HG02763 (cell line): Measurements from ENCODE around the gene USP43.

Experiments
- ATAC-seq: cut with Tn5 transposase; IDR thresholded peaks from one replicate; pipeline ENCODE4 v1.9.1; 2021; ENCODE audit warnings: mild to moderate bottlenecking, moderate library complexity; ENCODE audit not compliant: unreplicated experiment

USP43 gene

DNA sequence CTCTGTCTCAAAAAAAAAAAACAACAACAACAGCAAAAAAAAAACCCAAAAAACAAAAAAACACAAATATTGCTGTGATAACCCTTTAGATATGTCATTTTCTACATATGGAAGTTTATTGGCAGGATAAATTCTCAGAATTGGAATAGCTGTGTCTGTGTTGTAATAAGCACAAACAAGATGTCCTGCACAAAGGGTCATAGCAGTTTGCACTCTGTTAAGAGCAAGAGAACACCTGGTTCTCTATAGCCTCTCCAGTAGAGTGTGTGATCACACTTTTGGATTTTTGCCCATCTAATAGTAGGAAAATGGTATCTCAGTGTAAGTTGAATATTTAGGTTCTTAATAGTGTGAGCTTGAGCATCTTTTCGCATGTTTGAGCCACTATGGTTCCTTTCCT is 60.4 kb downstream of the USP43 start:
- no peak for ATAC-seq

DNA sequence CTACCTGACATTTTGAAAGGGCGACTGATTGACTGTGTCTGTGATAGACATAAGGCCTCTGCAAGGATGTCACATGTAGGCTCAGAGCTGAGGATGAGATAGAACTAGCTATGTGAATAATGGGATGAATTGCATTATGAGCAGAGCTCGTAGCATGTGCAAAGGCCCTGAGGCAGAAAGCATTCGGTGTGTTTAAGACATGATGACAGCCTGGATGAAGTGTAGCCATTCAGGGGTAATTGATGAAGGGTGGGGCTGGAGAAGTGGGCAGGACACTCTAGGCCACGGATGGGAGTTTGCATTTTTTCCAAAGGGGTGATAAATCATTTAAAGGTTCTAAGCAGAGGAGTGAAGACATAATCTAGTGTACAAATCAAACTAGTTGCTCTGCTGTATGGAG is 62.6 kb downstream of the USP43 start:
- ATAC-seq = no peak

DNA sequence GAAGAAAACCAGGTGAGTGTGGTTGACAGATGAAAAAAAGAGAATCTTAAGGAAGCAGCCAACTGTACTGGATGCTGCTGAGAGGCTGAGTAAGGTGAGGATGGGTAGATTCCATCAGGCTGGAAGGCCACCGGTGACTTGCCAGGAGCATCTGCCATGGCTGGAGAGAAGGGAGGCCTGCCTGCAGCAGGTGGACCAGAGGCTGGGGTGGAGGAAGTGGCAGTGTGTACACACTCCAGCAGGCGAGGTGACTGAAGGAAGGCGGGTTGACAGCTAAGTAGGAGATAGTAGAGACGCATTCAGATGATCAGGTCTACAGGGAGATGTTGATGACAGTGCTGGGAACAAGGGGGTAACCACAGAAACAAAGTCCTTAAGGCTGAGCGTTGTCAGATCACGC is 69.5 kb downstream of the USP43 start:
- ATAC-seq = no peak

DNA sequence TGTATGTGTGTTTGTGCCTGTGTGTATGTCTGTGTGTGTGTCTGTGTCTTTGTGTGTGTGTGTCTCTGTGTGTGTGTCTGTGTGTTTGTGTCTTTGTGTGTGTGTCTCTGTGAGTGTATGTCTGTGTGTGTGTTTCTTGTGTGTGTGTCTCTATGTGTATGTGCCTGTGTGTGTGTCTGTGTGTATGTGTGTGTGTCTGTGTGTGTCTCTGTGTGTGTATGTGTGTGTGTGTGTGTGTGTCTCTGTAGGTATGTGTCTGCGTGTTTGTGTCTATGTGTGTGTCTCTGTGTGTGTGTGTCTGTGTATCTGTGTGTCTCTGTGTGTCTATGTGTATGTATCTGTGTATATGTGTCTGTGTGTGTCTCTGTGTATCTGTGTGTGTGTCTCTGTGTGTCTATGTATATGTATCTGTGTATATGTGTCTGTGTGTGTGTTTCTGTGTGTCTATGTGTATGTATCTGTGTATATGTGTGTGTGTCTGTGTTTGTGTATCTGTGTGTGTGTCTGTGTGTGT is 70.2 kb downstream of the USP43 start:
- no peak for ATAC-seq

DNA sequence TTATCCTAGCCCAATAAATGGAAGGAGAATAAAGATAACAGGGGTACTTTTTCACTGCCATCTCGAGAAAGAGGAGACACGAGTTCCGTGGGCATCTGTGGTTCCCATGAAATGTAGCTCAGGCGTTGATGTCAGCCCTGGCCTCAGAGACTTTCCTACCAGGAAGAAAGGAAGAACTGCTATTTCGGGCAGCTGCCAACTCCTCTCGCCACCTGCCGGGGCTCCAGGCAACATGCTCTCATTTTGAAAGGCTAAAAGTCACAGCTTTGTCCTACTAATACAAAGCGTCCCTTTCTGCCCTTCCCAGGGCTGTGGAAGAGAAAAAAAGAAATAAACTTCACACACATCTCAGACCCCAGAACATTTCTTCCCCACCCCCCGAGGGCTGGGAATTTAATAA is 80.3 kb downstream of the USP43 start:
- no peak for ATAC-seq

DNA sequence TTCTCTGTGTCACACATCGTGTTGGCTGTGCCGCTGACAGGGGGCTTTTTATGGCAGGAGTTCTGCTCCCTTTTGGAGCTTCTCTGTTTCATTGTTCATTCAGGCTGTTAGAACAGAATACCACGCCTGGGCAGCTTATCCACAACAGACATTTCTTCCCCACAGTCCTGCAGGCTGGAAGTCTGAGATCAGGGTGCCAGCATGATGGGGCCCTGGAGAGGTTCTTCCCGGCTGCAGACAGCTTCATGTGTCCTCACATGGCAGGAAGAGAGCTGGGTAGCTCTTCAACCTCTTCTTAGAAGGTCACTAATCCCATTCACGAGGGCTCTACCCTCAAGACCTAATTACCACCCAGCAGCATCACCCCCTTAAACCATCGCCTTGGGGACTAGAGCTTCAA is 81.0 kb downstream of the USP43 start:
- no peak for ATAC-seq

DNA sequence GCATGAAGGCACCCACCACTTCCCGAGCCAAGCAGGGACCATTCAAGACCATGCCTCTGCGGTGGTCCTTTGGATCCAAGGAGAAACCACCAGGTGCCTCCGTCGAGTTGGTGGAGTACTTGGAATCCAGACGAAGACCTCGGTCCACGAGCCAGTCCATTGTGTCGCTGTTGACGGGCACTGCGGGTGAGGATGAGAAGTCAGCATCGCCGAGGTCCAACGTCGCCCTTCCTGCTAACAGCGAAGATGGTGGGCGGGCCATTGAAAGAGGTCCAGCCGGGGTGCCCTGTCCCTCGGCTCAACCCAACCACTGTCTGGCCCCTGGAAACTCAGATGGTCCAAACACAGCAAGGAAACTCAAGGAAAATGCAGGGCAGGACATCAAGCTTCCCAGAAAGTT is 82.7 kb downstream of the USP43 start:
- no peak for ATAC-seq

DNA sequence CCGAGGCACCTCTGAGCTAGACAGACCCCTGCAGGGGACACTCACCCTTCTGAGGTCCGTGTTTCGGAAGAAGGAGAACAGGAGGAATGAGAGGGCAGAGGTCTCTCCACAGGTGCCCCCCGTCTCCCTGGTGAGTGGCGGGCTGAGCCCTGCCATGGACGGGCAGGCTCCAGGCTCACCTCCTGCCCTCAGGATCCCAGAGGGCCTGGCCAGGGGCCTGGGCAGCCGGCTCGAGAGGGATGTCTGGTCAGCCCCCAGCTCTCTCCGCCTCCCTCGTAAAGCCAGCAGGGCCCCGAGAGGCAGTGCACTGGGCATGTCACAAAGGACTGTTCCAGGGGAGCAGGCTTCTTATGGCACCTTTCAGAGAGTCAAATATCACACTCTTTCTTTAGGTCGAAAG is 83.2 kb downstream of the USP43 start:
- ATAC-seq = no peak

DNA sequence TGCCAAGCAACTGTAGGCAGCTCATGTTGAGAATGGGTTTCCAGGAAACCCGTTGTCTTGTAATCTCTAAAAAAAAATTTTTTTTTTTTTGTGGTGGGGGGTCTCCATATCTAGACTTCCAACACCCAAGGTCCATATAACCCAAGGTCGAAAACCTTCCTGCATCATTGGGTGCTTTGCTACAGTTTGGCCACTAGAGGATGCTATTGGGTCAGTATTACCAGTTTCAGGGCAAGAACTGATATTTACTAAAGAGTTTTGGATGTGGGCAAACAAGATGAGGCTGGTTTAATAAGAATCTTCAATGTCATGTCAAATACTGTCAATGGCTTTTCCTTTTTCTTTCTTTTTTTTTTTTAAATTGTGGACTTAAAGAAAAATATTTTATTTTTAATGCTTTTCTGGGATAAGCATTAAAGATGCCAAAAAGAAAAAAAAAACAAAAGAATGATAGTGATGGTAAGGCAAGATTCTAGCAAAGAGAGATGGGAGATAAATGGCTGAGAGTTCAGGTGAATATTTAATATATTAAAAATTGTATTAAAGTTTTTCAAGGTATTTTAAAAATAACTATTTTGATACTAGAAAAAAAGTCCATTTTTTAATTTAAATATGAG is 83.8 kb downstream of the USP43 start:
- no peak for ATAC-seq

DNA sequence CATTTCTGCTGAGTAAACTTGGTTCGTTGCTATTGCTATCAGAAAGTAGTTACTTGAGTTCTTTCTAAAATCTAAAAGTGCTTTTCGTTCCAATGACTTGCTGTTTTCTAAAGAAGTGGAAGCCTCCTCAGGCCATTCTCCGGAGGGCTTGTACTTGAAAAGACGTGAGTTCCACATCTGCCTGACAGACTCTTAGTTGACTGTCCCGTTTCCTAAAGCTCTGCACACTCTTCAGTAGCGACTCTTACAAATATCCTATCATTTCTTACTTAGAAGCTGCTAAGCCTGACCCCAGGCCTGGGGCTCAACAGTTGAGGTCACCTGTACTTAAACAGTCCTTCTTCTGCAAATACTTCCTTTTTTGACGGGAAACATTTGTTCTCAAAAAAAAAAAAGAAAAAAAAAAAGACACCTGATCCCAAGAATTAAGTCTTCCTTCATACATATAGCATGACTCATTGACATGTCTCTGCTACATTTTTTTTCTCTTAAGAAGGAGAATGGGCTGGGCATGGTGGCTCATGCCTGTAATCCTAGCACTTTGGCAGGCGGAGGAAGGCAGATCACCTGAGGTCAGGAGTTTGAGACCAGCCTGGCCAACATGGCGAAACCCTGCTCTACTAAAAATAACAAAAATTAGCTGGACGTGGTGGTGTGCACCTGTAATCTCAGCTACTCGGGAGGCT is 84.6 kb downstream of the USP43 start:
- no peak for ATAC-seq

DNA sequence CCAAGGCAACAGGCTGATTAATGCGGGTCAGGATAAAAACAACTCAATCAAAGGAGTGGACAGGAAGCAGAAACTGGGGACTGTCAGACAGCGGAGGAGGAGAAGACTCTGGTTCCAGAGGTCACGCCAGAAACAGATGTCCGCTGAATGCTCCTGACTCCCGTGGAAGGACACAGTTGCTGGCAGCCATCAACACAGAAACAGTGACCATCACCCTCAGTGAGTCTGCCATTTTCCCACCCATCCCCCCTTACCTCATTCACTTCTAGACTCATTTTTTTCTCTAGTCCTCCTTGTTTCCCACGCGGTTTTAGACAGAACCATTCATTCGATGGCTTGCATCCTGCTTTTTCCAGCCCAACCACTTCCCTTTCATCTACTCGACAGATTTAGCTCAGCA is 105.2 kb downstream of the USP43 start:
- ATAC-seq = no peak

DNA sequence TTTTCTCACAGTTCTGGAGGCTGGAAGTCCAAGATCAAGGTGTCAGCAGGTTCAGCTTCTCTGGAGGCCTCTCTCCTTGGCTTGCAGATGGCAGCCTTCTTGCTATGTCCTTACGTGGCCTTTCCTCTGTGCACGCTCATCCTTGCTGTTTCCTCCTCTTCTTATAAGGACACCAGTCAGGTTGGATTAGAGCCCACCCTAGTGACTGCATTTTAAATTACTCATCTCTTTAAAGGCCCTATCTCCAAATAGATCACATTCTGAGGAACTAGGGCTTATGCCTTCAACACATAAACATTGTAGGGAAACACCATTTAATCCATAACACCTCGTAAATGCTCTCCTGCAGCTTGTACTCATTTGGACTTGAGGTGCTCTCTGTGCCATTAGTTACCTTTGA is 109.8 kb downstream of the USP43 start:
- no peak for ATAC-seq

DNA sequence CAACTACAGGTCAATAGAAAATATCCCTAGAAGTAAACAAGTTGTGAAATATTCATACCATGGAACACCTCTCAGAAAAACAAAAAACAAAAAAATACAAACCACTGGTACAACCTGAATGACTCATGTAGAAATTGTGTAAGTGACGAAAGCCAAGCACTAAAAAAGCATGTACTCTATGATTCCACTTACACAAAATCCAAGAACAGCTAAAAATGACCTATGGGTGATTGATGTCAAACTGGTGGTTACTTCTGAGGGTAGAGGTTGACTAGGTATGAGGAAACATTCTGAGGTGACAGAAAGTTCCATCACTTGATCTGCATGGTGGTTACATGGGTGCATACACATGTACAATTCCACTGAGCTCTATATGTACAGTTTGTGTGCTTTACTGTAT is 114.9 kb downstream of the USP43 start:
- ATAC-seq = no peak

DNA sequence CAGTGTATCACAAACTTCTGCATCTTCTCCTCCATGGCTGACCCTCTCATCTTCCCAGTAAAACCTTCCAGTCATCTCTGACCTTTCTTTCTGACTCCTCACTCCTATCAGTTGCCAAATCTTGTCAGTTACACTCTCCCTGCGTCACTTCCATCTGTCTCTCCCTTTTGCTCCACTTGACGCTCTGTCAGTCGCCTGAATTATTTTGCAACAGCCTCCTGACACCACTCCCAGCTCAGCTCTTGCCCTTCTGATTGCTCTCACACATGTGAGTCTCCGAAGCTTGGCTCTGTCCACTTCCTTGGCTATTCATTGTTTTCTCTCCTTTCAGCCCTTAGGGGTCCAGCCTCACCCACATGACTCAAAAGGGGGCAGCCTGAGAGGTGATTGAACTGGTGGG is 118.3 kb downstream of the USP43 start:
- no peak for ATAC-seq

DNA sequence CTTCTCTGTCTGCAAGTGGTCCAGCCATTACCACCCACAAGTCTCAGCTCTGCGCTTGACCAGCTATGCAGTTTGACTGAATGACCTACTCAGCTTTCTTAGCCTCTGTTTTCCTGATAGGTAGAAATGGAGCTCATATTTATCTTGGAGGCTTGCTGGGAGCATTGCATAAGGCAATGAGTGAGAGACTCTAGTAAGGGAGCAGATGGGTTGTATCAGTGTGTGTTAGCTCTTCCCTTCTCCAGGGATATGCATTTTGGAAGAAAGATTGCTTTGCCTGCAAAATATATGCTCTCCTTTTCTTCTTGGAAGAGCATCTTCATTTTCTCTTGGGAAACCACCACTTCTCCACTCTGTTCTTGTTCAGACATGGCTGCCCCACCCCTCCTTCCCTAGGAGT is 120.0 kb downstream of the USP43 start:
- no peak for ATAC-seq

DNA sequence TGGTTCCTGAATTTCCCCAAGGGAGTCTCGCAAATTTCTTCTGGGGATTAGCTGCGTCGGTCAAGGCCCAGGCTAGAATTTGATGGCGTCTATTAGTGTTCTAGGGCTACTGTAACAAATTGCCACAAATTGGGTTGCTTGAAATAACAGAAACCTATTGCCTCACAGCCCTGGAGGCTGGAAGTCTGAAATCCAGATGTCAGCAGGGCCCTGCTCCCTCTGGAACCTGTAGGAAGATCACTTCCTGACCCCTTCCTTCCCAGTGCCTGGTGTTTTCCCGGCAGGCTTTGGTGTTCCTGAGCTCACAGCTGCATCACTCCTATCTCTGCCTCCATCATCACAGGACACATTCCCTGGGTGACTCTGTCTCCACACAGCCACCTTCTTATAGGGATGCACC is 121.7 kb downstream of the USP43 start:
- ATAC-seq = no peak

DNA sequence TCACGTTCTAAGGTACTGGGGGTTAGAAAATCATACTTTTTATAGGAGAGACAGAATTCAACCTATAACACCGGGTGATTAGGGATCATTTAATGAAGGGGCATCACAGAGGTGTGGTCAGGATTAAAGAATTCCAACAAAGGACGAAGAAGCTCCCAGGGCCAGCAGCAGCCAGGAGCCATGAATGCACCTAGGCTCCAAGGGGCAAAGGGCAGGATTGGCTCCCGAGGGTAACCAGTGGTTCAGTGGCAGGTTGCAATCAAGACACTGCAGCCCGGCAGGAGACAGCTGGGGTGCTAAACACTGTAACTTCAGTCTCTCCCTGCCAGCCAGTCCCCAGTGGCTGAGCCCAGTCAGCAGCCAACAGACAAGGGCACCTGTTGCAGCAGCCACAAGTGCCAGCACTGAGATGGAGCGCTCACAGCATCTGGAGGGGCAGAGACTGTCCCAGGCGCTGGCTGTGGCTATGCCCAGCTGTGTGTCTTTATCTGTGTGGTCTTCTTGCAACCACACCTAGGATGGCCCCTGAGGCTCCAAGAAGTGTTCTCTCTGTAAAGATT is 122.2 kb downstream of the USP43 start:
- no peak for ATAC-seq

DNA sequence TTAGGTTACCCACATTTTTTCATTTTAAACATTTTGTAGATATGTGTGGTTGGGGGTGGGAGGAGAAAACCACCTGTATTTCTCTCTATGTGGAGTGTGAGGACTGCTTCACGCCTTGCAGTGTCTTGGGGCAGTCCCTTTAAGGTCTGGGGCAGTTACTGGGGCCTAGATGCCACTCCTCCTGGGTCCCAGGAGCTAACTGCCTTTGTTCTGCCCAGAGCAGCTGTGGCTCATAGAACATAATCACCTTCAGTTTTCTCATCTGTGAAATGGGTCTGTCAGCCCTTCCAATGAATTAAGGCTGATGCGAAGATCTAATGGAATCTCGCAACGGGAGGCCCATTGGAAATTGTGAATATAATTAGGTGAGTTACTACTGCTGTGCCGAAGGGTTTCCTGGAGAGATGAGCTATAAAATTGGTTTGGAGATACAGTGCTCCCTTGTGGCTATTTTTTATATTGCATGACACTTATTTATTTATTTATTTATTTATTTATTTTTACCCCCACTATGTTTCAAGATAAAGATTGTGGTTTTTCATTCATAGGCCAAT is 123.1 kb downstream of the USP43 start:
- ATAC-seq = no peak

DNA sequence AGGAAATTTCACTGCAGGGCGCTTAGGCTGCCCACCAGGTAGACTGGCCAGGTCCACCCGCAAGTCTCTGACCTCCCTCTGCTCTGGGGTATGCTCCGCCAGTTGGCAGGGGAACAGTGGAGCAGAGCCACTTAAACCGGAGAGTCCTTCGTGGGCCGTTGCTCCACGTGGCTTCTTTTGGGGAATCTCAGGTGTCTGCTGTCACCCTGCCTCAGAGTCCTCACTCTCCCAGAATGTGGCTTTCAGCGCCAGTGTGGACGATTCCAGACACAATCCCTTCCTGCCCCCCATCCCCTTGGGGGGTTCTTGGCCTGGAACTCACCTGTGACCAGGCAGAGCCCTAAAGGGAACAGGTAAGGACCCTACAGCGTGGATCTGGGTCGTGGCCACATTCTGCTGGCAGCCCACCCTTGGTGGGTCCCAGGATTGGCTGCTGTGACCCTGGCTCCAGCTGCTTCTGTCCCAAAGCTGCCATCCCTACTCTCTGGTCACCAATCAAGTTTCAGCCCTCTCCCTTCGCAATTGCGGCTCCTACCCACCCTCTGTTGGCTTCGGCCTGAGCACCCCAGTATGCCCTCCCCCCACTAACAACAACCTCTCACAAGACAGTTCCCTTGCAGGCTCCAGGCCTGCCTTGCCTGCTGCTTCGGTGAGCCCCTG is 123.8 kb downstream of the USP43 start:
- no peak for ATAC-seq

DNA sequence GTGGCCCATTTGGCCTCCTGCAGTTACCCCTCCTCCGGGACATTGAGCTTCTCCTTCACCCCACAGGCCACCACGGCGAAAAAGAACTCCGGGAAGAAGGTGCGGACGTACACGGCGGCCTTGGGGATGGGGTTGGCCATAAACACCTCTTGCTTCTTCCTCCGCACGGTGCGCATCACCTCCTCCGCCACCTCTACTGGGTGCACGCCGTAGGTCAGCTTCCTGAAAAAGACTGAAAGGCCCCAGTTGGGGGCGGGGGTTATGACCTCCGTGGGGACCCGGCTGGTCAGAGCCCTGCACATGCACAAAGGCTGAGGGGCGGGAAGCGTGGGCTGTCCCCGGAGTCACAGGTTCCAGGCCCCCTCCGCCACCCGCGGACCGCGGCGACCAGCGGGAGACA is 126.1 kb downstream of the USP43 start:
- no peak for ATAC-seq

DNA sequence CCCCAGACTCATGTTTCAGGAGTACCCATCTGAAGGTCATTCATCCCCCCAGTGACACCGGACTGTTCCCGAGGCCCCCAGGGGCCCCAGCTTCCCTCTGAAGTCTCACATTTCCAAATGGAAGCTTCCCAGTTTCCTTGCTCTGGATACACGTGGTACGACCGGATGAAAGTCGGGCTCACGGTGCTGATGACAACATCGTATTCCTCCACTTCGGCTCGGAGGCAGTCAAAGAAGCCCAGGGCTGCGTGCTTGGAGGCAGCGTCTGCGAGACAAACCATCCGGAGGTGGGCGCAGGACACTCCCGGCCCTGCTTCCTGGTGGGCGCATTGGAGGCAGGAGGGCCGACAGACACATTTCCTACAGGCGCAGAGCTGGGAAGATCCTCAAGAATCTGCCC is 127.3 kb downstream of the USP43 start:
- no peak for ATAC-seq

DNA sequence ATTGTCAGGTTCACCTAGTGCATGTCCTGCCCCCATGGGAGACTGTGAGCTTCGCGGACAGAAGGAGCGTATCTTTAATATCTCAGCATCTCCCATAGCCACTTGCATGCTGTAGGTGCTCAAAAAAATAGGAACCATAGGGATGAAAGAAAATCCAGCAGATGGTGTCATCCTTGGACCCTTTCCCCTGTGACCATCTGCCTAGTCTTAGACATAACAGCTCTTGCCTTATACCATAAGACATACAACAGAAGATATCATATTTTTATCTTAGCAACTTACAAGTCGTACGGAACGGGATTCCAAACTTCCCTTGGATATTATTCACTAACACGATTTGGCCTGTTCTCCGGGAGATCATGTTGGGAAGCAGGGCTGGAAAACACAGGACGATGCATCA is 131.6 kb downstream of the USP43 start:
- ATAC-seq = no peak
